ENCODE results near the gene PADI4.

DNA sequence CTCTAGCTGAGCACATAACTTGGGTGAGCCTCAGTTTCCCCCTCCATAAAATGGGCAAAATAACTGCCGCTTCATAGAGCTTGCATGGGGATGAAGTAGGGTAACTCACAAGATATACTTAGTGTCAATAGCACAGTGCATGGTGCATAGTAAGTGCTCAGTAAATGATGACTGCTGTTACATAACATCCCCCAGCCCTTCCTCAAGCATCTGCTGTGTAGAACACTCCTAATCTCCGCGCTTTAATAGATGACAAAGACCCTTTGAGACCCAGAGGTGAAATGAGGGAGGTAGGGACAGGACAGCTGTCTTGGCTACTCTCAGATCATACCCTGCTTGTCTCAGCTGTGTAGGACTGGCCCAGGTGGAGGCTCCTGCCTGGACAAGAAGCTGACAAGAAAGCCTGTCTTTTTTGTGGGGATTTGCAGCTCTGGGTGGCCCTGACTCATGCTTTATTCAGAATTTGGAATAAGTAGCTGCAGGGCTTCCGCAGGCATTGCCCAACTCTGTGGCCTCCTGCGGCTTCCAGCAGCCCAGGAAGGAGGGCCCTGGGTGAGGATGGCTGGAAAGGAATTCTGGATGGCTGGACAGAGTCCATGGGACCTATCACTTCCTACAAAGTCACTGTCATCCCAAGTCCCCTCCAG lies 20.7 kb upstream of the PADI4 start:
- TF ChIP-seq CTCF (IDR thresholded peaks at IDR 0.05) (no peak), POLR2A (IDR thresholded peaks at IDR 0.05) (no peak)
